ENCODE results near the gene WDR26. TPM values are rescaled to one million over a fixed set of nuclear protein-coding genes. Genes with fewer than 3 reads are reported as not detected.

The WDR26 gene
- total RNA-seq, 1 donor from 2014 or later: 60.7 TPM

- Histone ChIP-seq H3K9me3 (replicated peaks) (peaks cover 20% of the 10 kb centered on the region), H3K4me3 (no peak overlapping the region), H3K27ac (replicated peaks) (no peak overlapping the region), H3K36me3 (no peaks in the 10 kb centered on the region), H3K4me1 (peaks cover 7% of the 10 kb centered on the region), H3K27me3 (ENCODE audit: low read depth) (peaks cover 23% of the 10 kb centered on the region)
- intact Hi-C loops (cut with micrococcal nuclease): no loop called here
- no peak for DNase-seq
- TF ChIP-seq CTCF (IDR thresholded peaks at IDR 0.05; ENCODE audit: borderline replicate concordance): no peak
Observed at GRCh38 chr1:224339442-224340033, 95.1 kb downstream of the WDR26 start.

GRCh38 chr1:224338150-224338838 is 96.3 kb downstream of the WDR26 start:
- H3K4me3 ChIP-seq: no peak overlapping the region
- H3K4me1 ChIP-seq: peaks cover 7% of the 10 kb centered on the region
- H3K9me3 ChIP-seq (replicated peaks): peaks cover 8% of the 10 kb centered on the region
- intact Hi-C loops (cut with micrococcal nuclease): no loop called here
- DNase-seq: no peak
- H3K27me3 ChIP-seq (ENCODE audit: low read depth): peaks cover 23% of the 10 kb centered on the region
- TF ChIP-seq CTCF (IDR thresholded peaks at IDR 0.05; ENCODE audit: borderline replicate concordance): no peak
- H3K36me3 ChIP-seq: no peaks in the 10 kb centered on the region
- H3K27ac ChIP-seq (replicated peaks): no peak overlapping the region

Small RNAs within 50 kb of the gene (microRNA-seq; reads per million reads assigned to microRNA genes)
- gene MIR4742: 0.94 reads per million

Other genes with a start within 250 kb of the WDR26 start
- 10.3 TPM for gene NVL, start 104.6 kb downstream of the WDR26 start, total RNA-seq
- 28.5 TPM for gene CNIH4, start 77.9 kb downstream of the WDR26 start, total RNA-seq
- gene CNIH3, start 181.5 kb upstream of the WDR26 start, total RNA-seq: 1.1 TPM

All from left ventricle myocardium inferior (tissue), 1 donor.